Neutrophil (primary cell): ENCODE data around the gene SPOCK3.

Experiments used
- H3K27ac ChIP-seq: fragments of 200-600 bp; sonication (generic); 2 replicates; pipeline ENCODE4 v1.5.1; 2016; ENCODE audit warnings: mild to moderate bottlenecking, moderate library complexity
- H3K27me3 ChIP-seq: fragments of 200-600 bp; sonication (generic); 2 replicates; pipeline ENCODE4 v1.6.0; 2016; ENCODE audit warnings: mild to moderate bottlenecking
- H3K36me3 ChIP-seq: fragments of 200-600 bp; sonication (generic); 2 replicates; pipeline ENCODE4 v1.5.1; 2017
- H3K4me1 ChIP-seq, 2 experiments: fragments of 200-600 bp in 1 of 2; sonication (generic) in 1 of 2; 1 replicate in 1 of 2; 2 replicates in 1 of 2; pipeline versions ENCODE4 v1.5.1 to v1.6.1; 2013 to 2016; ENCODE audit warnings: low read depth in 1 of 2, low read length in 1 of 2, mild to moderate bottlenecking in 1 of 2, moderate library complexity in 1 of 2; ENCODE audit not compliant: control insufficient read depth in 1 of 2, insufficient read depth in 1 of 2
- H3K4me3 ChIP-seq, 2 experiments: fragments of 200-600 bp in 1 of 2; sonication (generic) in 1 of 2; 1 replicate in 1 of 2; 2 replicates in 1 of 2; pipeline ENCODE4 v1.5.1; 2013 to 2016; ENCODE audit warnings: low read depth in 1 of 2, low read length in 1 of 2, mild to moderate bottlenecking in 1 of 2, moderate library complexity in 1 of 2
- H3K9me3 ChIP-seq: fragments of 200-600 bp; sonication (generic); 2 replicates; pipeline ENCODE4 v1.5.1; 2016
- TF ChIP-seq, protein P1 (sequence below): fragments of 200-600 bp; sonication (generic); IDR thresholded peaks from 2 replicates; pipeline ENCODE4 v1.5.1; 2016; ENCODE audit warnings: antibody characterized with exemption

SPOCK3 gene

DNA sequence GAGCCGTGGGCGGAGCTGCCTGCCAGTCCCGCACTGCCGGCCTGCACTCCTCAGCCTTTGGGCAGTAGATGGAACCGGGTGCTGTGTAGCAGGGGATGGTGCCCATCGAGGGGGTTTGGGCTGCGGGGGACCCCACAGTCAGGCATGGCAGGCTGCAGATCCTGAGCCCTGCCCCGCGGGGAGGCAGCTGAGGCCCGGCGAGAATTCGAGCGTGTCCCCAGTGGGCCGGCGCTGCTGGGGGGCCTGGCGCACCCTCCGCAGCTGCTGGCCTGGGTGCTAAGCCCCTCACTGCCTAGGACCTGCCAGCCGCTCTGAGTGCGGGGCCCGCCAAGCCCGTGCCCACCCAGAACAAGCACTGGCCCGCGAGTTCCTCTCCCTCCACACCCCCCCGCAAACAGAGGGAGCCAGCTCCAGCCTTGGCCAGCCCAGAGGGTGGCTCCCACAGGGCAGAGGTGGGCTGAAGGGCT lies 391.5 kb downstream of the SPOCK3 start:
- H3K4me1 ChIP-seq, result no peaks in the 10 kb centered on the region
- H3K27me3 ChIP-seq, result no peaks in the 10 kb centered on the region
- peaks cover 10% of the 10 kb centered on the region for H3K9me3 ChIP-seq
- H3K36me3 ChIP-seq, result no peaks in the 10 kb centered on the region
- no peak overlapping the region for H3K4me3 ChIP-seq
- TF ChIP-seq, protein P1, sequence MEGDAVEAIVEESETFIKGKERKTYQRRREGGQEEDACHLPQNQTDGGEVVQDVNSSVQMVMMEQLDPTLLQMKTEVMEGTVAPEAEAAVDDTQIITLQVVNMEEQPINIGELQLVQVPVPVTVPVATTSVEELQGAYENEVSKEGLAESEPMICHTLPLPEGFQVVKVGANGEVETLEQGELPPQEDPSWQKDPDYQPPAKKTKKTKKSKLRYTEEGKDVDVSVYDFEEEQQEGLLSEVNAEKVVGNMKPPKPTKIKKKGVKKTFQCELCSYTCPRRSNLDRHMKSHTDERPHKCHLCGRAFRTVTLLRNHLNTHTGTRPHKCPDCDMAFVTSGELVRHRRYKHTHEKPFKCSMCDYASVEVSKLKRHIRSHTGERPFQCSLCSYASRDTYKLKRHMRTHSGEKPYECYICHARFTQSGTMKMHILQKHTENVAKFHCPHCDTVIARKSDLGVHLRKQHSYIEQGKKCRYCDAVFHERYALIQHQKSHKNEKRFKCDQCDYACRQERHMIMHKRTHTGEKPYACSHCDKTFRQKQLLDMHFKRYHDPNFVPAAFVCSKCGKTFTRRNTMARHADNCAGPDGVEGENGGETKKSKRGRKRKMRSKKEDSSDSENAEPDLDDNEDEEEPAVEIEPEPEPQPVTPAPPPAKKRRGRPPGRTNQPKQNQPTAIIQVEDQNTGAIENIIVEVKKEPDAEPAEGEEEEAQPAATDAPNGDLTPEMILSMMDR, result no peak
- no peak overlapping the region for H3K27ac ChIP-seq

DNA sequence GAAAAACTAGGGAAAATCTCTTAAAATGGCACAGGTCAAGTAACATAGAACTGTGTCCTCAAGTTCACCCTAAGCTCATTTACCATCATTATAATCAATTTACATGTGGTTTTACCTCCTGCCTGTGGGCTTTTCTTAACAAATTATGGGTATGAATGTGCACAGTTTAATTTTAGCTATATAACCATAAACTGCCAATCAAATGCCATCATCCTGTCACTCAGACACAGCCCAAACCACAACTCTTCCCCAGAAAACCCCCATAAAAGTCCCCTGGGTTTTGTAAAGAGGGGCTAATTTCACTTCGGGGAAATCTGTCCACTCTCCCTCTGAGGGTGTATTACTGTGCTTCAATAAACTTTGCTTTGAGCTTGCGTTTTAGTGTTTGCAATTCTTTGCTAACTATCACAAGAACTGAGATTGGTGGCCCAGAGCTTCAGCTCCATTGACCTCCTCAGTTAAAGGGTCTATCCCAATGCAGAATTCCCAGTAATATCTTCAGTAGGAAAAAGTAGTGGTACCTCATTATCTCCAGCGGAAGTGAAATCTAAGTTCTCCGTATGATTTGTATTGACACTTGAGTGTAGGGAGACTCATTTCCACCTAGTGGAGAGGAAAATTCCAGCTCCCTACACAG lies 394.6 kb downstream of the SPOCK3 start:
- no peaks in the 10 kb centered on the region for H3K36me3 ChIP-seq
- TF ChIP-seq, protein P1, result no peak
- no peaks in the 10 kb centered on the region for H3K27me3 ChIP-seq
- peaks cover 10% of the 10 kb centered on the region for H3K9me3 ChIP-seq
- no peak overlapping the region for H3K27ac ChIP-seq
- no peak overlapping the region for H3K4me3 ChIP-seq
- H3K4me1 ChIP-seq, result no peaks in the 10 kb centered on the region

DNA sequence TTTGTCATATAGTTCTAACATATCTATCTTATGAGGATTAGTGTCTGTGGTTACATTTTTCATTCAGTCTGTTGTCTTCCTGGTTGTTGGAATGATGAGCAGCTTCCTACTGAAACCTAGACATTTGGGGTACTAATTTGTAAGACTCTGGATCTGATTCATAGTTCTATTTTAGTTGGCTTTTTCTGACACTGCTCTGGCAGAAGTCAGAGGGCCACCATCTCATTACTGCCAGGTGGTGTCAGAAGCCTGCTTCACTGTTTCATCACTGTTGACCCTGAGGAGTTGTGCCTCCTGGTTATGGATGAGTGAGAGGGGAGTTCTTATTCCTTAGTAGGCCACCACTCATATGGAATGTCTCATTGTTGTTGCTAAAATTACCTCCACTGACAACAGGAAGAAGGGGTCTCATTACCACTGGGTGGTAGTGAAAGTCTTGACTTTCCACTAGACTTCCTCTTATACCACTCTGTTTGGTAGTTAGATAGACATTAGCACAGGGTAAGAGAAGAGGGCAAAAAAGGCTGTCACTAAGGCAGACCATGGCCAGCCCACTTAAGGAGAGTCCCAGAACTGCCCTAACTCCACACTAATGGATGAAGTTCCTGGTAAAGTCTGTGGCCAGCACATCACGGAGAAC lies 395.2 kb downstream of the SPOCK3 start:
- TF ChIP-seq, protein P1, result no peak
- Histone ChIP-seq H3K4me1 (no peaks in the 10 kb centered on the region), H3K27ac (no peak overlapping the region), H3K9me3 (peaks cover 10% of the 10 kb centered on the region), H3K27me3 (no peaks in the 10 kb centered on the region), H3K4me3 (no peak overlapping the region), H3K36me3 (no peaks in the 10 kb centered on the region)

DNA sequence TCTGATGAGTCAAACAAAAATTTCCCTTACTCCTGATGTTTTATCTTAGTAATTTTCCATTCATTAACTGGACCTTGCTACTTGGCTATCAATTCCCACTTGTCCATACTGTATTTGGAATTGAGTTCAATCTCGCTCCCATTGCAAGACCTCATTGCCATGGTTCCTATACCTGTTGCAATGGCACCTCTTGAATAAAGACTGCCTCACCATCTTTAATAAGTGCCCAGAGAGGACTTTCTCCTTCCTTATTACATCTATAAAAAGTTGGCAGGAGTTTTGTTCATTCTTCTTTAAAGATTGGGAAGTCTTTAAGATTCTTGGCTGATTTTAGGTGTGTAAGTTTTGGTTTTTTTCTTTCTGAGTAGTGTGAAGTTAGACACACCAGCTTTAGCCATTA lies 397.4 kb downstream of the SPOCK3 start:
- Histone ChIP-seq H3K4me3 (no peak overlapping the region), H3K27ac (no peak overlapping the region), H3K27me3 (no peaks in the 10 kb centered on the region), H3K9me3 (no peaks in the 10 kb centered on the region), H3K4me1 (no peaks in the 10 kb centered on the region), H3K36me3 (no peaks in the 10 kb centered on the region)
- TF ChIP-seq, protein P1, result no peak

DNA sequence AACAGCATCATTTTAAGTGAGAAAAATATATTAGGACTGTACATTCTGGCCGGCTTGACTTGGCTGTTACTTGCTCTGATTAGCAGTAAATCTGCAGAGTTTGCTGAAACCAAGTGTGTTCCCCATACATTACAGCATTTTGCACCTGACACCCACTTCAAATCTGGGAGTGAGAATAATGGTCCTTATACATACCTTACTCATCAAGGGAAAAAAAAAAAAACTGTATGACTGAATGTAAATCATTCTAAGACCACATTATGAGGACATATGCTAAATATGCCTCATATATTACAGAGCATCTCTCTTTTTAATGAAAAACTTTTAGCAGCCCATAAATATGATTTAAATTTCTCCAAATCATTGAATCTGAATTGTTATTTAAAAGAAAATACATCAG lies 406.7 kb downstream of the SPOCK3 start:
- Histone ChIP-seq H3K27me3 (no peaks in the 10 kb centered on the region), H3K36me3 (no peaks in the 10 kb centered on the region), H3K27ac (no peak overlapping the region), H3K4me3 (no peak overlapping the region), H3K4me1 (no peaks in the 10 kb centered on the region), H3K9me3 (no peaks in the 10 kb centered on the region)
- TF ChIP-seq, protein P1, result no peak
